ENCODE results near the gene SMIM8. TPM values are rescaled to one million over a fixed set of nuclear protein-coding genes. Genes with fewer than 3 reads are reported as not detected.

SMIM8 gene
- total RNA-seq, 2 donors from 2014 or later, result 11.6 to 13.3 TPM

DNA sequence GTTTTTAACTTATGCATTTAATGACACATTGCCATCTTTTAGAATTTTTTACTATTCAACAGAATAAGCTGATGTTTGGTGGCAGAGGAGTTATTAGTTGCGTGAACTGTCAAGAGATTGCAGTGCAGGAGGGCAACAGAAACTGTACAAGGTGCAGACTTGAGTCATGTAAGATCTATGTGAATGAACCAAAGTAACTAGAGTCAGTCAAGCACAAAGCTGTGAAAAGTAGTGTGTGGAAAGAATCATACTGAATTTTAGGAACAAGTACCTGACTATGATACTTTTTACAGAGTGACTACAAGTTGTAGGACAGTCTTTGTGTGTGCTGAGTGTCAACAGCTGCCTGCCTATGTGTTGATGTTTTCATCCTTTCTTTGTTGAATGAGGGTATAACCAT lies 19.5 kb downstream of the SMIM8 start:
- no peaks in the 10 kb centered on the region for H3K36me3 Mint-ChIP-seq (ENCODE audit: low read depth)
- 98% methylated on average over 1 of the region's 1 CpG; no CpG with 5 or more reads in 1 of the 2 experiments for WGBS, 2 experiments (ENCODE audit: insufficient coverage in 1 of 2, insufficient read length in 1 of 2)
- Histone ChIP-seq H3K4me1 (ENCODE audit: control insufficient read depth, insufficient read depth, low read length) (peaks cover 5% of the 10 kb centered on the region), H3K4me3 (ENCODE audit: low read length) (no peak overlapping the region), H3K9ac (ENCODE audit: extremely low read depth, low read length, poor library complexity, severe bottlenecking) (no peak overlapping the region), H3K9me3 (ENCODE audit: control insufficient read depth, low read length) (no peaks in the 10 kb centered on the region), H3K27me3 (ENCODE audit: control insufficient read depth, insufficient read depth, low read length, poor library complexity, severe bottlenecking) (no peaks in the 10 kb centered on the region), H3K27ac (ENCODE audit: low read depth, low read length) (no peak overlapping the region), H3K36me3 (ENCODE audit: control insufficient read depth, insufficient read depth, low read length) (peaks cover 6% of the 10 kb centered on the region)
- no peaks in the 10 kb centered on the region for H3K27me3 Mint-ChIP-seq (ENCODE audit: insufficient read depth)
- TF ChIP-seq, protein P1, sequence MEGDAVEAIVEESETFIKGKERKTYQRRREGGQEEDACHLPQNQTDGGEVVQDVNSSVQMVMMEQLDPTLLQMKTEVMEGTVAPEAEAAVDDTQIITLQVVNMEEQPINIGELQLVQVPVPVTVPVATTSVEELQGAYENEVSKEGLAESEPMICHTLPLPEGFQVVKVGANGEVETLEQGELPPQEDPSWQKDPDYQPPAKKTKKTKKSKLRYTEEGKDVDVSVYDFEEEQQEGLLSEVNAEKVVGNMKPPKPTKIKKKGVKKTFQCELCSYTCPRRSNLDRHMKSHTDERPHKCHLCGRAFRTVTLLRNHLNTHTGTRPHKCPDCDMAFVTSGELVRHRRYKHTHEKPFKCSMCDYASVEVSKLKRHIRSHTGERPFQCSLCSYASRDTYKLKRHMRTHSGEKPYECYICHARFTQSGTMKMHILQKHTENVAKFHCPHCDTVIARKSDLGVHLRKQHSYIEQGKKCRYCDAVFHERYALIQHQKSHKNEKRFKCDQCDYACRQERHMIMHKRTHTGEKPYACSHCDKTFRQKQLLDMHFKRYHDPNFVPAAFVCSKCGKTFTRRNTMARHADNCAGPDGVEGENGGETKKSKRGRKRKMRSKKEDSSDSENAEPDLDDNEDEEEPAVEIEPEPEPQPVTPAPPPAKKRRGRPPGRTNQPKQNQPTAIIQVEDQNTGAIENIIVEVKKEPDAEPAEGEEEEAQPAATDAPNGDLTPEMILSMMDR (conservative IDR thresholded peaks at IDR 0.05), result no peak
- H3K27ac Mint-ChIP-seq, result no peak overlapping the region
- H3K4me1 Mint-ChIP-seq, result peaks cover 25% of the 10 kb centered on the region
- H3K9me3 Mint-ChIP-seq, result no peaks in the 10 kb centered on the region
- no peak for DNase-seq
- no peak overlapping the region for H3K4me3 Mint-ChIP-seq

DNA sequence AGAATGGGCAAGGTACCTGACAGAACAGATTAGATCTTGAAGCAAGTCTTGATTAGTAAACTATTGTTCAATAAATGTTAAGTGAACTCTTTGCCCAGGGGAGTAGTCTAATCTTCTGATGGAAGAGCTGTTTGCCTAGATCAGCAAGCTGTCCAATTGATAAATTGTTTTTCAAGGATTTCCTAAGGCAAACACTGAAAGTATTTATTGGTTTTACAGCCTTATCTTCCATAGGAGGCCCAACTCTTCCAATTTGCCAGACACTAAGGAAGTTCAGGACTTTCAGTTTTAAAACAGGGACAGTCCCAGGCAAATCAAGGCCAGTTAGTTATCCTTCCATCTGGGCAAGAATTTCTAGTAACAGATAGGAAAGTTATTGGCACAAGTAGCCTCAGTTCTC lies 20.4 kb downstream of the SMIM8 start:
- peaks cover 5% of the 10 kb centered on the region for H3K4me1 ChIP-seq (ENCODE audit: control insufficient read depth, insufficient read depth, low read length)
- no peak overlapping the region for H3K9ac ChIP-seq (ENCODE audit: extremely low read depth, low read length, poor library complexity, severe bottlenecking)
- TF ChIP-seq, protein P1 (conservative IDR thresholded peaks at IDR 0.05), result no peak
- Mint-ChIP-seq H3K36me3 (ENCODE audit: low read depth) (no peaks in the 10 kb centered on the region), H3K4me1 (peaks cover 23% of the 10 kb centered on the region), H3K27ac (no peak overlapping the region), H3K9me3 (no peaks in the 10 kb centered on the region), H3K27me3 (ENCODE audit: insufficient read depth) (no peaks in the 10 kb centered on the region), H3K4me3 (no peak overlapping the region)
- H3K9me3 ChIP-seq (ENCODE audit: control insufficient read depth, low read length), result no peaks in the 10 kb centered on the region
- peaks cover 6% of the 10 kb centered on the region for H3K36me3 ChIP-seq (ENCODE audit: control insufficient read depth, insufficient read depth, low read length)
- no peak overlapping the region for H3K4me3 ChIP-seq (ENCODE audit: low read length)
- no peak overlapping the region for H3K27ac ChIP-seq (ENCODE audit: low read depth, low read length)
- H3K27me3 ChIP-seq (ENCODE audit: control insufficient read depth, insufficient read depth, low read length, poor library complexity, severe bottlenecking), result no peaks in the 10 kb centered on the region
- DNase-seq, result no peak

DNA sequence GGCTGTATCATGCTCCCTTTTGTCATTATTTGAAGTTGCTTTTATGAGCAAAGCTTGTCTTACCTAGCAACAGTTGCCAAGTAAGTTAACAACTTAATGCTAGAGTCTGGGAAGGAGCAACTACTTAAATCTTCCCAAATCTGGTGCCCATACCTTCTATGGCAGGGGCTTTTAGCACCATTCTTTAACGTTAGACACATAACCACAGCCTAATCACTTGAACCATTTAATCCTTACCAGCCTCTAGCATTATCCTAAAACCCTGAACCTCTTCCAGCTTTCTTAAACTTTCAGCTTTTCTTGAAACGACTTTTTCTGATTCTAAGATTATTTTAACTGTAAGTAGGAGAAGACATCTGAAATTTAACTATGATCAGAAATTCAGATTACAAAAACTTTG lies 22.3 kb downstream of the SMIM8 start, which contains the start of gene C6orf163:
Gene C6orf163, plus strand, starts transcription at position 83 of the 400 bp plus-strand sequence. Its CDS starts 287 bp downstream, at position 370.
- Histone ChIP-seq H3K4me3 (ENCODE audit: low read length) (no peak within 1 kb of the TSS), H3K27me3 (ENCODE audit: control insufficient read depth, insufficient read depth, low read length, poor library complexity, severe bottlenecking) (no peaks in the 10 kb centered on the region), H3K9ac (ENCODE audit: extremely low read depth, low read length, poor library complexity, severe bottlenecking) (no peak within 1 kb of the TSS), H3K27ac (ENCODE audit: low read depth, low read length) (no peak within 1 kb of the TSS), H3K4me1 (ENCODE audit: control insufficient read depth, insufficient read depth, low read length) (peaks cover 5% of the 10 kb centered on the region), H3K36me3 (ENCODE audit: control insufficient read depth, insufficient read depth, low read length) (peaks cover 6% of the 10 kb centered on the region), H3K9me3 (ENCODE audit: control insufficient read depth, low read length) (no peaks in the 10 kb centered on the region)
- peaks cover 23% of the 10 kb centered on the region for H3K4me1 Mint-ChIP-seq
- no peaks in the 10 kb centered on the region for H3K9me3 Mint-ChIP-seq
- H3K27me3 Mint-ChIP-seq (ENCODE audit: insufficient read depth), result no peaks in the 10 kb centered on the region
- WGBS, 2 experiments (ENCODE audit: insufficient coverage in 1 of 2, insufficient read length in 1 of 2), result 67 to 90% methylated on average over 1 of the region's 2 CpGs
- DNase-seq, result no peak
- H3K36me3 Mint-ChIP-seq (ENCODE audit: low read depth), result no peaks in the 10 kb centered on the region
- H3K4me3 Mint-ChIP-seq, result no peak within 1 kb of the TSS
- H3K27ac Mint-ChIP-seq, result no peak within 1 kb of the TSS
- TF ChIP-seq, protein P1 (conservative IDR thresholded peaks at IDR 0.05), result no peak
